ENCODE measurements around the gene OOSP2.
"Not testable (repeated sequence)": the region's sequence is repeated elsewhere in the genome, so short reads cannot be mapped to it uniquely, and the experiment has no call there.

The OOSP2 gene

GRCh38 chr11:60069450-60069849 is 29.2 kb downstream of the OOSP2 start:
- TF ChIP-seq, protein P1, sequence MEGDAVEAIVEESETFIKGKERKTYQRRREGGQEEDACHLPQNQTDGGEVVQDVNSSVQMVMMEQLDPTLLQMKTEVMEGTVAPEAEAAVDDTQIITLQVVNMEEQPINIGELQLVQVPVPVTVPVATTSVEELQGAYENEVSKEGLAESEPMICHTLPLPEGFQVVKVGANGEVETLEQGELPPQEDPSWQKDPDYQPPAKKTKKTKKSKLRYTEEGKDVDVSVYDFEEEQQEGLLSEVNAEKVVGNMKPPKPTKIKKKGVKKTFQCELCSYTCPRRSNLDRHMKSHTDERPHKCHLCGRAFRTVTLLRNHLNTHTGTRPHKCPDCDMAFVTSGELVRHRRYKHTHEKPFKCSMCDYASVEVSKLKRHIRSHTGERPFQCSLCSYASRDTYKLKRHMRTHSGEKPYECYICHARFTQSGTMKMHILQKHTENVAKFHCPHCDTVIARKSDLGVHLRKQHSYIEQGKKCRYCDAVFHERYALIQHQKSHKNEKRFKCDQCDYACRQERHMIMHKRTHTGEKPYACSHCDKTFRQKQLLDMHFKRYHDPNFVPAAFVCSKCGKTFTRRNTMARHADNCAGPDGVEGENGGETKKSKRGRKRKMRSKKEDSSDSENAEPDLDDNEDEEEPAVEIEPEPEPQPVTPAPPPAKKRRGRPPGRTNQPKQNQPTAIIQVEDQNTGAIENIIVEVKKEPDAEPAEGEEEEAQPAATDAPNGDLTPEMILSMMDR (IDR thresholded peaks at IDR 0.05), result no peak
- no peaks in the 10 kb centered on the region for H3K27me3 ChIP-seq
- no peak overlapping the region for H3K27ac ChIP-seq

GRCh38 chr11:60071644-60072043 is 31.4 kb downstream of the OOSP2 start:
- H3K27ac ChIP-seq; H3K4me3 ChIP-seq (ENCODE audit: low read depth in 1 of 2, low read length in 1 of 2); H3K36me3 ChIP-seq; H3K9me3 ChIP-seq; H3K4me1 ChIP-seq (ENCODE audit: control insufficient read depth in 1 of 2, insufficient read depth in 1 of 2, low read depth in 1 of 2, low read length in 1 of 2); H3K27me3 ChIP-seq: not testable (repeated sequence)

More at GRCh38 chr11:60069450-60069849, 29.2 kb downstream of the OOSP2 start:
- H3K36me3 ChIP-seq, result peaks cover 7% of the 10 kb centered on the region
- no peak overlapping the region for H3K4me3 ChIP-seq (ENCODE audit: low read depth in 1 of 2, low read length in 1 of 2)
- no peaks in the 10 kb centered on the region for H3K9me3 ChIP-seq
- peaks cover 3 to 4% of the 10 kb centered on the region in 2 experiments for H3K4me1 ChIP-seq (ENCODE audit: control insufficient read depth in 1 of 2, insufficient read depth in 1 of 2, low read depth in 1 of 2, low read length in 1 of 2)

- no peaks in the 10 kb centered on the region for H3K36me3 ChIP-seq
- H3K4me3 ChIP-seq (ENCODE audit: low read depth in 1 of 2, low read length in 1 of 2), result no peak overlapping the region
- peaks cover 6 to 8% of the 10 kb centered on the region in 2 experiments for H3K4me1 ChIP-seq (ENCODE audit: control insufficient read depth in 1 of 2, insufficient read depth in 1 of 2, low read depth in 1 of 2, low read length in 1 of 2)
- H3K9me3 ChIP-seq, result no peaks in the 10 kb centered on the region
- H3K27ac ChIP-seq, result no peak overlapping the region
- no peaks in the 10 kb centered on the region for H3K27me3 ChIP-seq
- TF ChIP-seq, protein P1 (IDR thresholded peaks at IDR 0.05), result no peak
Observed at GRCh38 chr11:60077216-60077817, 37.1 kb downstream of the OOSP2 start.

- TF ChIP-seq, protein P1 (IDR thresholded peaks at IDR 0.05), result no peak
- Histone ChIP-seq H3K4me1 (ENCODE audit: control insufficient read depth in 1 of 2, insufficient read depth in 1 of 2, low read depth in 1 of 2, low read length in 1 of 2) (peaks cover 6 to 8% of the 10 kb centered on the region in 2 experiments), H3K36me3 (no peaks in the 10 kb centered on the region), H3K9me3 (no peaks in the 10 kb centered on the region), H3K27ac (no peak overlapping the region), H3K4me3 (ENCODE audit: low read depth in 1 of 2, low read length in 1 of 2) (no peak overlapping the region), H3K27me3 (no peaks in the 10 kb centered on the region)
Observed at GRCh38 chr11:60077981-60078380, 37.8 kb downstream of the OOSP2 start.

GRCh38 chr11:60078745-60079144 is 38.5 kb downstream of the OOSP2 start:
- H3K27ac ChIP-seq, result no peak overlapping the region
- no peaks in the 10 kb centered on the region for H3K9me3 ChIP-seq
- H3K4me3 ChIP-seq (ENCODE audit: low read depth in 1 of 2, low read length in 1 of 2), result no peak overlapping the region

GRCh38 chr11:60080535-60080934 is 40.3 kb downstream of the OOSP2 start:
- Histone ChIP-seq H3K4me3 (ENCODE audit: low read depth in 1 of 2, low read length in 1 of 2) (no peak overlapping the region), H3K36me3 (no peaks in the 10 kb centered on the region), H3K4me1 (ENCODE audit: control insufficient read depth in 1 of 2, insufficient read depth in 1 of 2, low read depth in 1 of 2, low read length in 1 of 2) (peaks cover 6 to 8% of the 10 kb centered on the region in 2 experiments), H3K27ac (no peak overlapping the region), H3K9me3 (no peaks in the 10 kb centered on the region), H3K27me3 (no peaks in the 10 kb centered on the region)
- TF ChIP-seq, protein P1 (IDR thresholded peaks at IDR 0.05), result no peak

More at GRCh38 chr11:60078745-60079144, 38.5 kb downstream of the OOSP2 start:
- TF ChIP-seq, protein P1 (IDR thresholded peaks at IDR 0.05), result no peak
- Histone ChIP-seq H3K36me3 (no peaks in the 10 kb centered on the region), H3K4me1 (ENCODE audit: control insufficient read depth in 1 of 2, insufficient read depth in 1 of 2, low read depth in 1 of 2, low read length in 1 of 2) (peaks cover 6 to 8% of the 10 kb centered on the region in 2 experiments), H3K27me3 (no peaks in the 10 kb centered on the region)
